Smooth muscle cell (in vitro differentiated cells): ENCODE results near the gene VPS26A. TPM values are rescaled to one million over a fixed set of nuclear protein-coding genes. Genes with fewer than 3 reads are reported as not detected.
"Not testable (repeated sequence)": the region's sequence is repeated elsewhere in the genome, so short reads cannot be mapped to it uniquely, and the experiment has no call there.

Source experiments
- DNase-seq: peaks from one replicate; lab custom pipeline; 2025; ENCODE audit not compliant: unreplicated experiment; lab: John Stamatoyannopoulos, UW
- H2AFZ ChIP-seq: fragments of 200-600 bp; sonication (generic); 2 replicates; pipeline ENCODE4 v1.6.0; 2016; ENCODE audit warnings: antibody characterized with exemption, low read depth, mild to moderate bottlenecking
- H3F3A ChIP-seq: fragments of 200-600 bp; sonication (generic); 2 replicates; pipeline ENCODE4 v1.6.0; 2017; ENCODE audit warnings: antibody characterized with exemption, low read depth
- H3K27ac ChIP-seq: fragments of 200-600 bp; sonication (generic); 2 replicates; pipeline ENCODE4 v1.5.1; 2016; ENCODE audit warnings: low read depth, mild to moderate bottlenecking
- H3K27me3 ChIP-seq: fragments of 200-600 bp; sonication (generic); 2 replicates; pipeline ENCODE4 v1.6.1; 2016; ENCODE audit warnings: low read depth, mild to moderate bottlenecking
- H3K36me3 ChIP-seq: fragments of 200-600 bp; sonication (generic); 2 replicates; pipeline ENCODE4 v1.5.1; 2016; ENCODE audit warnings: low read depth
- H3K4me1 ChIP-seq: fragments of 200-600 bp; sonication (generic); 2 replicates; pipeline ENCODE4 v1.5.1; 2016; ENCODE audit warnings: low read depth
- H3K4me2 ChIP-seq: fragments of 200-600 bp; sonication (generic); 2 replicates; pipeline ENCODE4 v1.6.0; 2016; ENCODE audit warnings: mild to moderate bottlenecking
- H3K4me3 ChIP-seq: fragments of 200-600 bp; sonication (generic); 2 replicates; pipeline ENCODE4 v1.5.1; 2016; ENCODE audit warnings: mild to moderate bottlenecking
- H3K79me2 ChIP-seq: fragments of 200-600 bp; sonication (generic); 2 replicates; pipeline ENCODE4 v1.6.0; 2016; ENCODE audit warnings: low read depth, mild to moderate bottlenecking
- H3K9ac ChIP-seq: fragments of 200-600 bp; sonication (generic); 2 replicates; pipeline ENCODE4 v1.6.0; 2016; ENCODE audit warnings: low read depth
- H3K9me3 ChIP-seq: fragments of 200-600 bp; sonication (generic); replicated peaks from 2 replicates; pipeline ENCODE4 v1.5.1; 2016; ENCODE audit warnings: low read depth
- H4K20me1 ChIP-seq: fragments of 200-600 bp; sonication (generic); 2 replicates; pipeline ENCODE4 v1.6.0; 2016; ENCODE audit warnings: low read depth
- WGBS: methylation state at CpG from one replicate; pipeline ENCODE4 v1.1.7; 2016; ENCODE audit warnings: low lambda C conversion rate; 5-methylcytosine and 5-hydroxymethylcytosine counted together
- polyA plus RNA-seq: library from polyadenylated mRNA; unstranded; fragments of >200 nt; fragmentation: Nextera tagmentation; extraction: Ambion mirVana; gene quantifications from 2 replicates; pipeline ENCODE4 v1.2.1, GENCODE V29; 2016
- total RNA-seq: library from RNA; depleted of rRNA; stranded (reverse); fragments of >200 nt; gene quantifications from 2 replicates; pipeline ENCODE4 v1.2.3, GENCODE V29; 2014
- TF ChIP-seq, protein P1 (sequence below): fragments of 200-600 bp; sonication (generic); IDR thresholded peaks from 2 replicates; pipeline ENCODE4 v1.5.1; 2017; ENCODE audit warnings: borderline replicate concordance, mild to moderate bottlenecking, antibody characterized with exemption; ENCODE audit not compliant: insufficient read depth, poor library complexity, severe bottlenecking

VPS26A gene
- total and polyA plus RNA-seq, 2 experiments from 2014 or later, result 28.3 to 36.8 TPM

DNA sequence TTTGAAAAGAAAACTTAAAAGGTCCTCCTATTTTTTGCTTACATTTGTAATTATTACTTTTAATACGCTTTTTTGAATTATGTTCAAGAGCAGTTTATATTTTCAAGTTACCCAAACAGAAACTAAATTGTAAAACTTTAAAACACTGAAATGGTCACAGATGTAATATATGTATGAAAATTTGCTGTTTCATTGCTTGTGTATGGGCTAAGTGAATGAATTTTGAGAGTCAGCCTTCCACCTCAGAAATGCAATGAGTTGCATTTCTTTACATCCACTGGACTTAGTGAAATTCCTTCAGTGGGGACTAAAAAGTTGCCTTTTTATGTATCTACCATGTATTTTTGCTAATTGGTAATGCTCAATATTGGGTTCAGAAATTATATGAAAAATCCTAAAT is 1.6 kb downstream of the VPS26A start:
- Histone ChIP-seq H3K79me2 (peaks cover 63% of the 10 kb centered on the region), H3K4me3 (peak overlapping the region; percentile 73), H3F3A (peaks cover 10% of the 10 kb centered on the region), H3K27me3 (no peaks in the 10 kb centered on the region), H3K4me1 (peaks cover 15% of the 10 kb centered on the region), H2AFZ (no peak overlapping the region), H3K4me2 (peak overlapping the region; percentile 92), H3K36me3 (no peaks in the 10 kb centered on the region), H3K9me3 (no peaks in the 10 kb centered on the region), H4K20me1 (peaks cover 57% of the 10 kb centered on the region), H3K9ac (peak overlapping the region; percentile 81), H3K27ac (peak overlapping the region; percentile 97)
- TF ChIP-seq, protein P1, sequence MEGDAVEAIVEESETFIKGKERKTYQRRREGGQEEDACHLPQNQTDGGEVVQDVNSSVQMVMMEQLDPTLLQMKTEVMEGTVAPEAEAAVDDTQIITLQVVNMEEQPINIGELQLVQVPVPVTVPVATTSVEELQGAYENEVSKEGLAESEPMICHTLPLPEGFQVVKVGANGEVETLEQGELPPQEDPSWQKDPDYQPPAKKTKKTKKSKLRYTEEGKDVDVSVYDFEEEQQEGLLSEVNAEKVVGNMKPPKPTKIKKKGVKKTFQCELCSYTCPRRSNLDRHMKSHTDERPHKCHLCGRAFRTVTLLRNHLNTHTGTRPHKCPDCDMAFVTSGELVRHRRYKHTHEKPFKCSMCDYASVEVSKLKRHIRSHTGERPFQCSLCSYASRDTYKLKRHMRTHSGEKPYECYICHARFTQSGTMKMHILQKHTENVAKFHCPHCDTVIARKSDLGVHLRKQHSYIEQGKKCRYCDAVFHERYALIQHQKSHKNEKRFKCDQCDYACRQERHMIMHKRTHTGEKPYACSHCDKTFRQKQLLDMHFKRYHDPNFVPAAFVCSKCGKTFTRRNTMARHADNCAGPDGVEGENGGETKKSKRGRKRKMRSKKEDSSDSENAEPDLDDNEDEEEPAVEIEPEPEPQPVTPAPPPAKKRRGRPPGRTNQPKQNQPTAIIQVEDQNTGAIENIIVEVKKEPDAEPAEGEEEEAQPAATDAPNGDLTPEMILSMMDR, result no peak
- DNase-seq, result no peak
- 77% methylated on average over 1 of the region's 1 CpG for WGBS

DNA sequence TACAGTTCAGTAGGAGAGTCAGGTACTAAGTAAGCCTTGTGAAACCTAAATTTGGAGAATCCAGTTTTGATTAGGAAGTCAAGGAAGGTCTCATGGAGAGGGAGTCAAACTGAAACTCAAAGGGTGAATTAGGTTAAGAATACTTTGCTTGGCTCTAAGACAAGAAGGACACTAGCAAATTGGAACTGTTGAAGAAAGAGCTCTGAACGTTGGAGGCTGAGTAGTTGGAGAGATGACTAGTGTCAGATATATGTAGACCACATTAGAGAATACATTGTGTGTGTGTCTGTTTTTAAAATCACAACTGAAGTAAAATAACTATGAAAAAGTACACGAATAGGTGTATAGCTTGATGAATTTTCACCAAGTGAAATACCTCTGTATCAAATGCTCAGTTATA is 6.3 kb downstream of the VPS26A start:
- Histone ChIP-seq H3K4me3 (no peak overlapping the region), H3K36me3 (no peaks in the 10 kb centered on the region), H2AFZ (no peak overlapping the region), H3K9me3 (no peaks in the 10 kb centered on the region), H3K9ac (no peak overlapping the region), H3K79me2 (peaks cover 92% of the 10 kb centered on the region), H3K4me1 (peaks cover 7% of the 10 kb centered on the region), H3K27me3 (no peaks in the 10 kb centered on the region), H3F3A (no peaks in the 10 kb centered on the region), H4K20me1 (peaks cover 85% of the 10 kb centered on the region), H3K27ac (no peak overlapping the region), H3K4me2 (no peak overlapping the region)
- TF ChIP-seq, protein P1, result no peak
- DNase-seq, result no peak
- 80% methylated on average over 2 of the region's 2 CpGs for WGBS

DNA sequence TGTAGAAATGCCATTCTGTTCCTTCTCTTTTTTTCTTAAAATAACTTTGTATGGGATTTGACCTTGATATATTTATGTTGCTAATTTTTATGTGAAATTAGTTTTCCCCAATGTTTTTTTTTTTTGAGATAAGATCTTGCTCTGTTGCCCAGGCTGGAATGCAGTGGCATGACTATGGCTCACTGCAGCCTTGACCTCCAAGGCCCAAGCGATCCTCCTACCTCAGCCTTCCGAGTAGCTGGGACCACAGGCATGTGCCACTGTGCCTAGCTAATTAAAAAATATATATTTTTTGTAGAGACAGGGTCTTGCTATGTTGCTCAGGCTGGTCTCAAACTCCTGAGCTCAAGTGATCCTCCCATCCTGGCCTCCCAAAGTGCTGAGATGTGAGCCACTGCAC is 16.0 kb downstream of the VPS26A start:
- Histone ChIP-seq H2AFZ (no peak overlapping the region), H3K4me3 (no peak overlapping the region), H3K4me1 (no peaks in the 10 kb centered on the region), H3F3A (no peaks in the 10 kb centered on the region), H3K79me2 (peaks cover 78% of the 10 kb centered on the region), H3K9me3 (no peaks in the 10 kb centered on the region), H4K20me1 (peaks cover 84% of the 10 kb centered on the region), H3K27me3 (no peaks in the 10 kb centered on the region), H3K36me3 (no peaks in the 10 kb centered on the region), H3K4me2 (no peak overlapping the region), H3K9ac (no peak overlapping the region), H3K27ac (no peak overlapping the region)
- no peak for DNase-seq
- WGBS, result 88% methylated on average over 2 of the region's 2 CpGs
- TF ChIP-seq, protein P1, result no peak

DNA sequence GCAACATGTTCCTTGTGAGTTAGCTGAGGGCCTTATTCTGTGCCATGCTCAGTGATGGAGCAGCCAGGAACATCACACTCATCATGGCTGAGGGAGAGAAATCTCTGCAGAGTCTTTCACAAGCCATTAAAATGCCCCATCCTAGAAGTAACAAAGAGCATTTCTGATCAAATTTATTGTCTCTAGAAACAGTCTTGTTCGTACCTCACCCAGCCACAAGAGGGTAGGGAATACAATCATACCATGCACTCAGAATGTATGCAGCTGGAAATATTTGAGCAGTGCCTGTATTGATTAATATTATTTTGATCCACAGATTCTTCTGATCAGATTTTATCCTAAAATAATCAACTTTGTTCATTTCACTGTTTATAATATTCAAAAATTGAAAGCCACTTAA is 17.3 kb downstream of the VPS26A start:
- H2AFZ ChIP-seq, result no peak overlapping the region
- peaks cover 90% of the 10 kb centered on the region for H4K20me1 ChIP-seq
- H3K27ac ChIP-seq, result no peak overlapping the region
- WGBS, result 96% methylated on average over 1 of the region's 1 CpG
- H3K4me1 ChIP-seq, result no peaks in the 10 kb centered on the region
- no peak overlapping the region for H3K9ac ChIP-seq
- no peak overlapping the region for H3K4me2 ChIP-seq
- H3K36me3 ChIP-seq, result no peaks in the 10 kb centered on the region
- TF ChIP-seq, protein P1, result no peak
- H3K27me3 ChIP-seq, result no peaks in the 10 kb centered on the region
- no peaks in the 10 kb centered on the region for H3K9me3 ChIP-seq
- DNase-seq, result no peak
- no peaks in the 10 kb centered on the region for H3F3A ChIP-seq
- peaks cover 81% of the 10 kb centered on the region for H3K79me2 ChIP-seq
- H3K4me3 ChIP-seq, result no peak overlapping the region

DNA sequence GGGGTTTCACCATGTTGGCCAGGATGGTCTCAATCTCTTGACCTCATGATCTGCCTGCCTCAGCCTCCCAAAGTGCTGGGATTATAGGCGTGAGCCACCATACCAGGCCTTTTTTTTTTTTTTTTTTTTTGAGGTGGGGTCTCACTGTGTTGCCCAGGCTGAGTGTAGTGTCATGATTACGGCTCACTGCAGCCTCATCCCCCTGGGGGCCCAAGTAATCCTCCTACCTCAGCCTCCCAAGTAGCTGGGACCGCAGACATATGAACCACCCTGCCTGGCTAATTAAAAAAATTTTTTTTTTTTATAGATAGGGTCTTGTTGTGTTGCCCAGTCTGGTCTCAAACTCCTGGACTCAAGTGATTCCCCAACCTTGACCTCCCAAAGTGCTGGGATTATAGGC is 18.1 kb downstream of the VPS26A start:
- peaks cover 91% of the 10 kb centered on the region for H4K20me1 ChIP-seq
- H3K4me1 ChIP-seq, H3K9ac ChIP-seq, H3F3A ChIP-seq, H3K4me3 ChIP-seq, H2AFZ ChIP-seq, DNase-seq, H3K27me3 ChIP-seq, H3K36me3 ChIP-seq, H3K4me2 ChIP-seq, H3K9me3 ChIP-seq, H3K27ac ChIP-seq: not testable (repeated sequence)
- WGBS, result 100% methylated on average over 3 of the region's 3 CpGs
- H3K79me2 ChIP-seq, result peaks cover 83% of the 10 kb centered on the region
